ENCODE measurements around the gene PRR23E.

- TF ChIP-seq POLR2A (IDR thresholded peaks at IDR 0.05): no peak
- TF ChIP-seq, protein P1, sequence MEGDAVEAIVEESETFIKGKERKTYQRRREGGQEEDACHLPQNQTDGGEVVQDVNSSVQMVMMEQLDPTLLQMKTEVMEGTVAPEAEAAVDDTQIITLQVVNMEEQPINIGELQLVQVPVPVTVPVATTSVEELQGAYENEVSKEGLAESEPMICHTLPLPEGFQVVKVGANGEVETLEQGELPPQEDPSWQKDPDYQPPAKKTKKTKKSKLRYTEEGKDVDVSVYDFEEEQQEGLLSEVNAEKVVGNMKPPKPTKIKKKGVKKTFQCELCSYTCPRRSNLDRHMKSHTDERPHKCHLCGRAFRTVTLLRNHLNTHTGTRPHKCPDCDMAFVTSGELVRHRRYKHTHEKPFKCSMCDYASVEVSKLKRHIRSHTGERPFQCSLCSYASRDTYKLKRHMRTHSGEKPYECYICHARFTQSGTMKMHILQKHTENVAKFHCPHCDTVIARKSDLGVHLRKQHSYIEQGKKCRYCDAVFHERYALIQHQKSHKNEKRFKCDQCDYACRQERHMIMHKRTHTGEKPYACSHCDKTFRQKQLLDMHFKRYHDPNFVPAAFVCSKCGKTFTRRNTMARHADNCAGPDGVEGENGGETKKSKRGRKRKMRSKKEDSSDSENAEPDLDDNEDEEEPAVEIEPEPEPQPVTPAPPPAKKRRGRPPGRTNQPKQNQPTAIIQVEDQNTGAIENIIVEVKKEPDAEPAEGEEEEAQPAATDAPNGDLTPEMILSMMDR (IDR thresholded peaks at IDR 0.05): no peak
Observed at GRCh38 chr3:127174284-127174683, 18.6 kb upstream of the PRR23E start.

Measured in esophagus squamous epithelium (tissue), 4 donors.